Hepatocyte (in vitro differentiated cells): Measurements from ENCODE around the gene PRKAR1B.

ENCODE experiments used
- CTCF ChIP-seq: fragments of 200-600 bp; sonication (generic); IDR thresholded peaks from 2 replicates; pipeline ENCODE4 v1.5.1; 2016; ENCODE audit warnings: antibody characterized with exemption, mild to moderate bottlenecking; ENCODE audit not compliant: poor library complexity
- EZH2phosphoT487 ChIP-seq: fragments of 200-600 bp; sonication (generic); IDR thresholded peaks from one replicate; pipeline ENCODE4 v1.6.1; 2018; ENCODE audit warnings: antibody characterized with exemption, mild to moderate bottlenecking, low read depth, moderate library complexity; ENCODE audit not compliant: unreplicated experiment, severe bottlenecking

GRCh38 chr7:572416-573268, 154.4 kb downstream of the PRKAR1B start:
- TF ChIP-seq CTCF = no peak
- TF ChIP-seq EZH2phosphoT487 = no peak
